Measurements from ENCODE around the gene DOHH.

DOHH gene

DNA sequence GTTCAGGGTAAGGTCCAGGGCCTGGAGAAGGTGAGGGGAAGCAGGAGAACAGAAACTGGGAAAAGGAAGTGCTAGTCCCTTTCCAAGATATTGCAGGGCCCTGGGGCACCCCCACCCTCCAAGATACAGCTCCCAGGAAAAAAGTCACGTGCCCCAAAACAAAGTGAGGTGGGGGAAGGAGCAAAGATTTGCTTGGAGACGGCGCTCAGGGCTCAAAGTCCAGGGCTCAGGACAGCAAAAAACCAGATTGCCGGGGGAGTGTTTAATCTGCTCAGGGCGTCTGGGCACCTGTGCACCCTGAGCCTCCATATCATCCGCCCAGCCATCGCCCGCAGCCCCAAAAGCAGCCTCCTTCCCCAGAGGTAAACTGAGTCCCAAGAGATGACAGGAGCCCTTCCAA, 26.5 kb downstream of the DOHH start:
- Histone ChIP-seq H3F3A (ENCODE audit: insufficient read depth, low read length) (no peaks in the 10 kb centered on the region), H3K27me3 (ENCODE audit: insufficient read depth, low read length) (no peaks in the 10 kb centered on the region), H3K9me3 (ENCODE audit: low read length) (no peaks in the 10 kb centered on the region), H3K27ac (ENCODE audit: low read depth, low read length, poor library complexity, severe bottlenecking) (no peak overlapping the region), H3K9me2 (ENCODE audit: low read depth, low read length) (no peaks in the 10 kb centered on the region), H3K4me3 (ENCODE audit: low read depth, low read length, poor library complexity, severe bottlenecking) (no peak overlapping the region), H3K9ac (ENCODE audit: low read length) (no peak overlapping the region), H2AFZ (ENCODE audit: low read length) (no peak overlapping the region), H3K4me1 (ENCODE audit: insufficient read depth, low read length, severe bottlenecking) (peaks cover 4% of the 10 kb centered on the region), H3K4me2 (ENCODE audit: low read length) (no peak overlapping the region), H4K20me1 (ENCODE audit: insufficient read depth, low read length) (no peaks in the 10 kb centered on the region), H3K79me2 (ENCODE audit: insufficient read depth, low read length) (no peaks in the 10 kb centered on the region), H3K36me3 (ENCODE audit: insufficient read depth, low read length) (no peaks in the 10 kb centered on the region)
- no peak for TF ChIP-seq EZH2 (IDR thresholded peaks at IDR 0.05; ENCODE audit: borderline replicate concordance, low read length)
- TF ChIP-seq, protein P1, sequence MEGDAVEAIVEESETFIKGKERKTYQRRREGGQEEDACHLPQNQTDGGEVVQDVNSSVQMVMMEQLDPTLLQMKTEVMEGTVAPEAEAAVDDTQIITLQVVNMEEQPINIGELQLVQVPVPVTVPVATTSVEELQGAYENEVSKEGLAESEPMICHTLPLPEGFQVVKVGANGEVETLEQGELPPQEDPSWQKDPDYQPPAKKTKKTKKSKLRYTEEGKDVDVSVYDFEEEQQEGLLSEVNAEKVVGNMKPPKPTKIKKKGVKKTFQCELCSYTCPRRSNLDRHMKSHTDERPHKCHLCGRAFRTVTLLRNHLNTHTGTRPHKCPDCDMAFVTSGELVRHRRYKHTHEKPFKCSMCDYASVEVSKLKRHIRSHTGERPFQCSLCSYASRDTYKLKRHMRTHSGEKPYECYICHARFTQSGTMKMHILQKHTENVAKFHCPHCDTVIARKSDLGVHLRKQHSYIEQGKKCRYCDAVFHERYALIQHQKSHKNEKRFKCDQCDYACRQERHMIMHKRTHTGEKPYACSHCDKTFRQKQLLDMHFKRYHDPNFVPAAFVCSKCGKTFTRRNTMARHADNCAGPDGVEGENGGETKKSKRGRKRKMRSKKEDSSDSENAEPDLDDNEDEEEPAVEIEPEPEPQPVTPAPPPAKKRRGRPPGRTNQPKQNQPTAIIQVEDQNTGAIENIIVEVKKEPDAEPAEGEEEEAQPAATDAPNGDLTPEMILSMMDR (IDR thresholded peaks at IDR 0.05; ENCODE audit: low read length): no peak

DNA sequence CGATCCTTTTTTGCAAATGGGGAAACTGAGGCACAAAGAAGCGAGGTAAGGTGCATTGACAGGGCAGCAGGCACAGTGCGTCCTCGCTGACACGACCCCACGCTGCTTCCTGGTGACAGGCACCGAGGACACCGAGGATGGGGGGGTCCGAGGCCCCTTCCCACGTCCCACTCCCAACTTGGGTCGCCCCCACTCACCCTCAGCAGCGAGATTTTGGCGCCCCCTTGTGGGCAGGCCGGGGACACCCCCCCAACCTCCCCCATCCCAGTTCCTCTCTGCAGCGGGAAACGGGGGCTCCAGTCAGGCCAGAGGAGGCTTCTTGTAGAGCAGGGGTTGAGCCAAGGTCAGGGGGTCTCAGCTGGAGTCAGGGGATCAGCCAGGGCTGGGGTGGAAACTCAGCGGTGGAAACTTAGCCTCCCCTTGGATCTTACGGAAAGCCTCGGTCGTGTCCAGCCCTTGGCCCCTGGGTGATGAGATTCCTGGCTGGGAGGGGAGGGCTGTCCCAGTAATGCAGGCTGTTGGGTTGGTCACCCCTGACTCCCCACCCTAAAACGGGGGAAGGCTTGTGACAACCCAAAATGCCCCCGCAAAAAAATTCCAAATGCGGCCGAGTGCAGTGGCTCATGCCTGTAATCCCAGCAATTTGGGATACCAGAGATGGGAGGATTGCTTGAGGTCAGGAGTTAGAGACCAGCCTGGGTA, 28.4 kb downstream of the DOHH start:
- no peak overlapping the region for H3K4me3 ChIP-seq (ENCODE audit: low read depth, low read length, poor library complexity, severe bottlenecking)
- H3K27ac ChIP-seq (ENCODE audit: low read depth, low read length, poor library complexity, severe bottlenecking): no peak overlapping the region
- H4K20me1 ChIP-seq (ENCODE audit: insufficient read depth, low read length): no peaks in the 10 kb centered on the region
- H3K27me3 ChIP-seq (ENCODE audit: insufficient read depth, low read length): no peaks in the 10 kb centered on the region
- 0 out of 2 replicates have a peak, but pooled peaks cover 2% of the 10 kb centered on the region for H3K9me3 ChIP-seq (ENCODE audit: low read length)
- no peak overlapping the region for H3K9ac ChIP-seq (ENCODE audit: low read length)
- no peak overlapping the region for H2AFZ ChIP-seq (ENCODE audit: low read length)
- no peaks in the 10 kb centered on the region; the same call in 1 of the 2 replicates for H3K36me3 ChIP-seq (ENCODE audit: insufficient read depth, low read length)
- no peaks in the 10 kb centered on the region for H3K4me1 ChIP-seq (ENCODE audit: insufficient read depth, low read length, severe bottlenecking)
- H3K4me2 ChIP-seq (ENCODE audit: low read length): no peak overlapping the region
- no peaks in the 10 kb centered on the region for H3K79me2 ChIP-seq (ENCODE audit: insufficient read depth, low read length)
- TF ChIP-seq, protein P1 (IDR thresholded peaks at IDR 0.05; ENCODE audit: low read length): peak; percentile 70; the same call in 1 of the 2 replicates
- no peak for TF ChIP-seq EZH2 (IDR thresholded peaks at IDR 0.05; ENCODE audit: borderline replicate concordance, low read length)
- H3F3A ChIP-seq (ENCODE audit: insufficient read depth, low read length): no peaks in the 10 kb centered on the region
- H3K9me2 ChIP-seq (ENCODE audit: low read depth, low read length): no peaks in the 10 kb centered on the region

DNA sequence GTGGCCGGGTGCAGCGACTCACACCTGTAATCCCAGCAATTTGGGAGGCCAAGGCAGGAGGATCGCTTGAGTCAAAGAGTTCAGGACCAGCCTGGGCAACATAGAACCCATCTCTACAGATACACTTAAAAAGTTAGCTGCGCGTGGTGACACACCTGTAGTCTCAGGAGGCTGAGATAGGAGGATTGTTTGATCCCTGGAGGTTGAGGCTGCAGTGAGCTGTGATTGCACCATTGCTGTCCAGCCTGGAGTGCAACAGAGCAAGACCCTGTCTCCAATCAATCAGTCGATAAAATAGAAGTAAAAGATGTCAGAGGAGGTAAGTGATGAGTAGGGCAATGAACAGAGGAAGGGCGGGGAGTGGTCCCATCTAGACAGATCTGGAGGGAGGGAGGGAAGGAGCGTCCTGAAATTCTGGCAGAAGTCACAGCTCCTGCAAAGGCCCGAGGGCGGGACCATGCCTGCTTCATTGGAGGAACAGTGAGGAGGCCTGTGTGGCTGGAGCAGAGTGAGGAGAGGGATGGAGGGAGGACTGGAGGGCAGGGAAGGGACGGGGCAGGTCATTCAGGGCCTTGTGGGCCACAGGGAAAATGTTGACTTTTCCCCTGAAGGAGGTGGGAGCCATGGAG, 29.9 kb downstream of the DOHH start:
- Histone ChIP-seq H3K4me1 (ENCODE audit: insufficient read depth, low read length, severe bottlenecking) (no peaks in the 10 kb centered on the region), H4K20me1 (ENCODE audit: insufficient read depth, low read length) (no peaks in the 10 kb centered on the region), H3K79me2 (ENCODE audit: insufficient read depth, low read length) (no peaks in the 10 kb centered on the region), H3K4me3 (ENCODE audit: low read depth, low read length, poor library complexity, severe bottlenecking) (no peak overlapping the region), H3K9me2 (ENCODE audit: low read depth, low read length) (no peaks in the 10 kb centered on the region), H2AFZ (ENCODE audit: low read length) (no peak overlapping the region), H3K36me3 (ENCODE audit: insufficient read depth, low read length) (no peaks in the 10 kb centered on the region; the same call in 1 of the 2 replicates), H3K27me3 (ENCODE audit: insufficient read depth, low read length) (no peaks in the 10 kb centered on the region), H3F3A (ENCODE audit: insufficient read depth, low read length) (no peaks in the 10 kb centered on the region), H3K4me2 (ENCODE audit: low read length) (no peak overlapping the region), H3K9ac (ENCODE audit: low read length) (no peak overlapping the region), H3K9me3 (ENCODE audit: low read length) (0 out of 2 replicates have a peak, but pooled peaks cover 2% of the 10 kb centered on the region), H3K27ac (ENCODE audit: low read depth, low read length, poor library complexity, severe bottlenecking) (no peak overlapping the region)
- no peak for TF ChIP-seq EZH2 (IDR thresholded peaks at IDR 0.05; ENCODE audit: borderline replicate concordance, low read length)
- TF ChIP-seq, protein P1 (IDR thresholded peaks at IDR 0.05; ENCODE audit: low read length): no peak
